Measurements from ENCODE around the gene CYP2W1.
A peak's percentile ranks its signal among the peaks of the same experiment; 100 is the strongest.

CYP2W1 gene

DNA sequence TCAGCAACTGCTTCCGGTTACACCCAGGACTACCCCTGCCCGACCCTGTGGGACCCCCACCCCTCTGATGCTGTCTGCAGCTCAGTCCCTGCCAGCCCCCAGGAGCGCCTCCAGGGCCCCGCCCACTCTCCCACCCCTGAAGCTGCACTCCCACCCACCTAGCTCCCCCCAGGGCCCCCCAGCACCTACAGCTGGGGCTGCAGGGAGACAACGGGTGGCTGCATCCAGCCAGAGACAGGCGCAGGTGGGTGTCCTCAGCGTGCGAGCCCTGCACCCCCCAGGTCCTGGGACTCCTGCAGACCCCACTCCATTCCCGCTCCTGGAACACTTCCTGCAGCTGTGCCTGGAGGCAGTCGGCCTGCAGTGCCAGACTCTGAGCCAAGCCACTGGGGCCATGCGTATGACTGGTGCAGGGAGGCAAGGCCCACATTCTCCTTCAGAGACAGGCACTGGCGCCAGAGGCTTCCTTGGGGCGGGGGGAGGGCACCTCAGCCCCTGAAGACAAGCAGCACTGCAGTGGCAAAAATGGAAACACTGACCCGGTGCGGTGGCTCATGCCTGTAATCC lies 6.1 kb downstream of the CYP2W1 start:
- Mint-ChIP-seq H3K36me3 (no peaks in the 10 kb centered on the region), H3K27ac (no peak overlapping the region), H3K27me3 (peaks cover 12% of the 10 kb centered on the region), H3K4me3 (no peak overlapping the region), H3K4me1 (peaks cover 5% of the 10 kb centered on the region), H3K9me3 (no peaks in the 10 kb centered on the region)
- no peak for DNase-seq (ENCODE audit: low spot score in 2 of 2)
- ATAC-seq (ENCODE audit: low read depth): no peak

DNA sequence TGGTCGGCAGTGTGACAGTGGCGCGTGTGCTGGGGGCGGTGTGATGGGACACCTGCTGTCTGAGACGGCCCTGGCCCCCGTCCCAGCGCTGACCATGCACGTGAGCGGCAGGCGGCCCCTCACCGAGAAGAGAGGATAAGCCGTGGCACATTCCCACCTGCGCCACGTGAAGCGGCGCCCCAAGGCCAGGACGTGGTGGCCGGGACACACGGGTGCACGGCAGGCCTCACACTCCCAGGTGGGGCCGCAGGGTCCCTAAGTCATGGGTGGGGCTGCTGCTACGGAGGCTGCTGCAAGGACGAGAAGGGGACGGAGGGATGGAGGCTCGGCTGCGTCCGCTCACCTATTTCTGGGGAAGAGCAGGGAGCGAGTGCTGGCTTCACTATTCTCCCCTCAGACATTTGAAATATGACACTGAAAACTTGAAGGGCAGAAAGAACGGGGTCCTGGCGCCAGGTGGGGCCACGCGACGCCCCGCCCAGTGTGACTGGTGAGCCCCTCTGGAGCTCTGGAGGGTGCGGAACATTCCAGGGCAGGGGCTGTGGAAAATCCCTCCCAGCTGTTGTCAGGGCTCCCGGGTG lies 7.5 kb downstream of the CYP2W1 start:
- H3K9me3 Mint-ChIP-seq: no peaks in the 10 kb centered on the region
- DNase-seq (ENCODE audit: low spot score in 2 of 2) (no peak), ATAC-seq (ENCODE audit: low read depth) (no peak)
- no peak overlapping the region for H3K4me3 Mint-ChIP-seq
- no peaks in the 10 kb centered on the region for H3K36me3 Mint-ChIP-seq
- H3K27me3 Mint-ChIP-seq: peaks cover 10% of the 10 kb centered on the region
- no peak overlapping the region for H3K27ac Mint-ChIP-seq
- peaks cover 8% of the 10 kb centered on the region for H3K4me1 Mint-ChIP-seq

DNA sequence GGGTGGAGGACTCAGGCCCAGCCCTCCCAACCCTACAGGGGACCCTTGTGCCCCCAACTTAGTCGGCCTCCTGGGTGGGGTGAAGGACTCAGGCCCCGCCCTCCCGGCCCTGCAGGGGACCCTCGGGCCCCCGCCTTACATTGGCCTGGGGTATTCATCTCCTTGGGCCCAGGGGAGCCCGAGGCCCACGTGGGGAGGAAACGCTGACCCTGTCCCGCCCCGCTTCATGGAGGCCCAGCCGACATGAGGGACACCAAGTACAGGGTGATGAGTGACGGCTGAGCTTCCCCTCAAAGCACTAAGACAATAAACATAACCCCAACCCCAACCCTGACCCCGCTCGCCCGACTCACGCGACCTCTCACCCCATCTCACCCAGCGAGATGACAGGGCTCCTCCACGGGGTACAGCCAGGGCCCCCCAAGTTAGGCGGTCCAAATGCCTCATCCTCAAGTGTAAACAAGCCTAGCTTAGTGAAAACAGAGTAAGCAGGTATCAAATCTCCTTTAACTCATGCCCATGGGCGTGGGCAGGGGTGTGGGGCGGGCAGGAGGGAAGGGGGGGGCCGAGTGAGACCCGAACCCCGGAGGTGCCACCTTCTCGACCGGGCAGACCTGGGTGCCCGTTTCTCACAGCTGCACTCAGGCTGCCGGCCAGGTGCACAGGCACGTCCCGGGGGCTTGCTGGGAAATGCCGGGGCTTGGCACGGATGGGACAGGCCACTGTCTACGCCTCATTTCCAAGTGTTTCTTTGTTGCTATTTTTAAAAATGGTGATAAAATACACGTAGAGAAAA lies 8.2 kb downstream of the CYP2W1 start:
- H3K36me3 Mint-ChIP-seq: no peaks in the 10 kb centered on the region
- ATAC-seq (ENCODE audit: low read depth) (no peak), DNase-seq (ENCODE audit: low spot score in 2 of 2) (no peak)
- H3K27ac Mint-ChIP-seq: no peak overlapping the region
- no peak overlapping the region for H3K4me3 Mint-ChIP-seq
- H3K9me3 Mint-ChIP-seq: no peaks in the 10 kb centered on the region
- peaks cover 7% of the 10 kb centered on the region for H3K27me3 Mint-ChIP-seq
- peaks cover 8% of the 10 kb centered on the region for H3K4me1 Mint-ChIP-seq

DNA sequence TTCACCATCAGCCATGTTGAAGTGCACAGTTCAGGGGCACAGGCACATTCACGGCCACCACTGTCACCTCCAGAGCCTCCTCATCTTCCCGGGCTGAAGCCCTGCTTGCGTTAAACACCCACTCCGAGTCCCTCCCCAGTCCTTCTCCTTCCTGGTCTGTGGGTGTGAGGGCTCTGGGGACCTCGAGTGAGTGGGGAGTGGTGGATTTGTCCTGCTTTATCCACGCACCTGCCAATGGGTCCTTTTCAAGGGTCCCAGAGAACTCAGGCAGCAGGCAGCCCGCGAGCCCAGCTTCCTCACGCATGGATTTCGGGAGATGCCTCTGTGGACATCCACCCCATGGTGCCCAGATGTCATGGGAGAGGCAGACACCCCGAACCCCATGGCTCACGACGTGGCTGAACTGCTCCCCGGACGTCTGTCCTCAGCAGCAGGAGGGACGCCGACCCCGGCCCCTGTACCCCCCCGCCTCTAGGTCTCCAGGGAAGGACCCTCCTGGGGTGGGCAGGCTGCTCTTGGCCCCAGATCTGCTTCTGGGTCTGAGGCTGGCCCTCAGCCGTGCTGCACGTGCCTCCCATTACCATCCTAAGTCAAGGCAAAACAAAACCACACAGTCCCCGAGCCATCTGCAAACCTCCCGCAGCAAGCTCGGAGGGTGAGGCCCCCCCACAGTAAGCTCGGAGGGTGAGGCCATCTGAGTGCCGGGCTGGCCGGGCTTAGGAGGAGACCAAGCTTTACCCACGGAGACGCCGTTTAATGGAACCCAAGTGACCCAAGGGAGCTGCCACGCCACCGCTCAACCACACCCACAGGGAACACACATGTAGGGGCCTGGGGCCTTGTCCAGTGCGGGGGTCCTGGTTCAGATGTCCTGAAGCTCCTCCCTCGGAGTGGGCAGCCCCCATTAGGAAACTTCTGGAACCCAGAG lies 9.0 kb downstream of the CYP2W1 start:
- Mint-ChIP-seq H3K27me3 (peaks cover 4% of the 10 kb centered on the region), H3K4me3 (no peak overlapping the region), H3K36me3 (no peaks in the 10 kb centered on the region), H3K27ac (no peak overlapping the region), H3K9me3 (no peaks in the 10 kb centered on the region), H3K4me1 (peaks cover 8% of the 10 kb centered on the region)
- DNase-seq (ENCODE audit: low spot score in 2 of 2) (no peak), ATAC-seq (ENCODE audit: low read depth) (no peak)

DNA sequence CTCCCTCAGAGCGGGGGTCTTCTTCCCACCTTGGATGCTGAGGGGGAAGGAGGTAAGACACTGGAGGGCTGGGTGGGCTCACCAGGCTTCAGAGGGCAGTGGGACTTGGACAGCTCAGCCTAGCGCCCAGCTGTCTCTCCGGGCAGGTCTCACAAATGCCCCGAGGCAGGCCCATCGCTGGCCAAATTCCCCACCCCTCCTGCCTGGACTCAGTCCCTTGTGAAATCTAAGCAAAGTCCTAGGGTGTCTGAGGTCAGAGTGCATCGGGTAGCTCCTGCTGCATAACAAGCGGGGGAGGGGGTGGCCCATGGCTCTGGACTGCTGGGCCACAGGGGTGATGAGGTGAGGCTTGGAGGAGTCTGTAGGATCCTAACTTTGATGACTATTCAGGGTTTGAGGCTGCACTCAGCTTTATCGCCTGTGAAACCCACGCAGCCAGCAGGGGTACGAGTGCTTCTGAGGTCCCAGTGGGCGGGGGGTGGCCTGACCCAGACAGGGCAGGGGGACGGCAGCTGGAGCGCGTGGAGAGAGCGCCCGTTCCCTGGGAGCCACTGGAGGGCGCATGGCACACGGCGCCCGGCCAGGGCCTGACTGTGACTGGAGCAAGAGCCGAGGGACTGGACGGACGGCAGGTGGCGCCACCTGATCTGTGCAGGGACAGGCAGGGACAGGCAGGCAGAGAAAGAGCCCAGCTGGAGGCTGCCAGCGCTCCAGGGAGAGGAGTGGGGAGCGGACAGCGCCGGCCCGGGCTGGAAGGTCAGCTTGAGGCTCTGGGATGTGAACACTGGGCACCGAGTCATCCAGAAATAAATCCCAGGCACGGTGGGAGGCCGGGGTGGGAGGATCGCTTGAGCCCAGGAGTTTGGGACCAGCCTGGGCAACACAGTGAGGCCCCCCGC lies 10.0 kb downstream of the CYP2W1 start:
- Mint-ChIP-seq H3K4me1 (peaks cover 8% of the 10 kb centered on the region), H3K4me3 (no peak overlapping the region), H3K36me3 (peaks cover 3% of the 10 kb centered on the region), H3K27me3 (peaks cover 4% of the 10 kb centered on the region), H3K27ac (peak overlapping the region; percentile 62), H3K9me3 (no peaks in the 10 kb centered on the region)
- DNase-seq (ENCODE audit: low spot score in 2 of 2) (peak; percentile 91 to 94), ATAC-seq (ENCODE audit: low read depth) (peak; percentile 96)

DNA sequence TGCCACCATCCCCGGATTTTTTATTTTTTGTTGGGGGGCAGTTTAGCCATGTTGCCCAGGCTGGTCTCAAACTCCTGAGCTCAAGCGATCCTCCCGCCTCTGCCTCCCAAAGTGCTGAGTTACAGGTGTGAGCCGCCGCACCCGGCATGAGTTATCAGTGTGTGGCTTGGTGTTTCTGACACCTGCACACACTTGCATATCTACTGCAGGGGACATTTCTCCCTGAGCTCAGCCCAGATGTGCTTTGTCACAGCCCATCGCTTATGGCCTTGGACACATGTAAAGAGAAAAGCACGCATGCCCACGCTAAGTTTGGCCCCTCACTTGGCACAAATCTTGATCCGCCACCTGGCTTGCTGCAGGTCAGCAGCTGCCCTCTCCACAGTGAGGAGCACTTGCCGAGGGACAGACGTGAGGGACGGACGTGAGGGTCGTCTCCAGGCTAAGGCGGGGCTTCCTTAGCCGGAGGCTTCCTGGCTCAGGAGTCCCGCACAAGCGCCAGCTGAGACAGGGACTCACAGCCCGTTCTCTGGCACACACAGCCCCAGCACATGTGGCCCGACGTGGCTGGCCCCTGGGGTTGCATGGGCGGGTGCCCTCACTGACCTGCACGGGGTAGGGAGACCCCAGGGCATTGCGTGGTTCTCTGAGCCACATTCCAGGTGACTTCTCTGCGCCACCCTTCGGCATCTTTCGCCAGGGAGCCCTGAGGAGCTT lies 11.8 kb downstream of the CYP2W1 start:
- DNase-seq (ENCODE audit: low spot score in 2 of 2): no peak
- ATAC-seq (ENCODE audit: low read depth): no peak
- Mint-ChIP-seq H3K9me3 (no peaks in the 10 kb centered on the region), H3K4me3 (no peak overlapping the region), H3K27me3 (peaks cover 1% of the 10 kb centered on the region), H3K36me3 (peaks cover 6% of the 10 kb centered on the region), H3K4me1 (peaks cover 8% of the 10 kb centered on the region), H3K27ac (no peak overlapping the region)

DNA sequence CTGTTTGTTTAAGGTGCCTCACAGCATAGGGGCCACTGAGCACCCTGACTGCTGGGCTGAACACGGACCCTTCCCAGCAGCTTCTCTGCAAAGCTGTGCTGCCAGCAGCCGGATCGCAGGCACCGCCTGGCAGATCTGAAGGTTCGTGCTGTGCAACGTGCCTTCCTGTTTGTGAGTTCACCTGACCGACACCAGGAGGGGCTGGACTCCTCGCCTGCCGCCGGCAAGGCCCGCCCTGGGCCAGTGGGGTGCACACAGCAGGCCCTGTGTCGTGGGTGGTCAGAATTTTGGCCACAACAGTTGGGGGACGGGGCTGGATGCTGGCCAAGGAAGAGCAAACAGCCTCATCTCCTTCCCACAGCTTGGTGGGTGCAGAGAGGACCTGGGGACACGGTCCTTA lies 12.6 kb downstream of the CYP2W1 start:
- H3K27me3 Mint-ChIP-seq: peaks cover 1% of the 10 kb centered on the region
- peaks cover 12% of the 10 kb centered on the region for H3K36me3 Mint-ChIP-seq
- DNase-seq (ENCODE audit: low spot score in 2 of 2) (no peak), ATAC-seq (ENCODE audit: low read depth) (no peak)
- H3K4me1 Mint-ChIP-seq: peaks cover 14% of the 10 kb centered on the region
- no peak overlapping the region for H3K4me3 Mint-ChIP-seq
- no peak overlapping the region for H3K27ac Mint-ChIP-seq
- no peaks in the 10 kb centered on the region for H3K9me3 Mint-ChIP-seq

- Mint-ChIP-seq H3K27me3 (peaks cover 1% of the 10 kb centered on the region), H3K9me3 (no peaks in the 10 kb centered on the region), H3K4me3 (no peak overlapping the region), H3K27ac (no peak overlapping the region), H3K36me3 (peaks cover 18% of the 10 kb centered on the region), H3K4me1 (peaks cover 21% of the 10 kb centered on the region)
- ATAC-seq (ENCODE audit: low read depth): no peak
- DNase-seq (ENCODE audit: low spot score in 2 of 2): no peak
These were observed 13.3 kb downstream of the CYP2W1 start for GRCh38 chr7:996079-996872.

DNA sequence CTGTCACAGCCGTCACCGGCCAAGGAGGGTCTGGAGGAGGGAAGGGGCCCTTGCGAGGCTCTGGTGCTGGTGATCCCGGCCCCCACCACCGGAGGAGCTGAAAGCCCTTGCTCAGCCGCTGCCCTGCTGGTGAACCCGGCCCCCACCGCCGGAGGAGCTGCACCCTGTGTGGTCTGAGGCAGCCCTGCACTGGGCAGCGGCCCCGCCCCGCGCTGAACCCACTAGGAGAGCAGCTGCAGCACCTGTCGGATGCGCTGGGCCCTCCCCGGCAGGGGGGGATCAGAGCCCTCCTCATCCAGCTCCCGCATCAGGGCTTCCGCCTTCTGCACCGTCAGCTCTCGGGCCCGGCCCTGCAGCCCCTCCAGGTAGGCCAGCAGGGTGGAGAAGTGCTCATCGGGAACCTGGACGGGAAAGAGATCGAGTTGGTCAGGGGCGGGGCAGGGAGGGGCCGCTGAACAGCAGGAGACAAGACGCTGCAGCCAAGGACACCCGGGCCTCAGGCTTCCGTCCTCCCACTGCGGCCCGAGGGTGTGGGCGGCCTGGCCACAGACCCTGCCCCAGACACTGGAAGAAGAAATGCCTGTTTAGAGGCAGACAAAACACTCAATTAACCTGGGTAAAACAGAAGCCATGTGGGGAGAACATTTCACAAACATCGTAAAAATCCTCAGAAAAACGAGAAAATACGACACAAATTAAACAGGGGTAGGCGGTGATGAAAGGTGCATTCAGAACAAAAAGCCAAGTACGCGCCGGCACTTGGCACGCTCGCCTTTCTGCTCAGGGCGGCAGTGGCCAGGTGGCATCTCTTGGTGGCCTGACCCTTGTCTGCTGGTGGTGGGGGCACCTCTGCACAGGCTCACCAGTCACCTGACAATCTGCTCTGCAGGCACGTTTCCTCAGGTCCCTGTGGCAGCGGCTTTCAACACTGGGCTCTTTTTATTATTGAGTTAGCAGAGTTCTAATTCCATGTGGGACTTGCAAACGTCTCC lies 14.7 kb downstream of the CYP2W1 start:
- peaks cover 21% of the 10 kb centered on the region for H3K4me1 Mint-ChIP-seq
- H3K4me3 Mint-ChIP-seq: no peak overlapping the region
- DNase-seq (ENCODE audit: low spot score in 2 of 2) (no peak), ATAC-seq (ENCODE audit: low read depth) (no peak)
- peaks cover 1% of the 10 kb centered on the region for H3K27me3 Mint-ChIP-seq
- no peaks in the 10 kb centered on the region for H3K9me3 Mint-ChIP-seq
- H3K36me3 Mint-ChIP-seq: peaks cover 19% of the 10 kb centered on the region
- no peak overlapping the region for H3K27ac Mint-ChIP-seq

- peaks cover 19% of the 10 kb centered on the region for H3K36me3 Mint-ChIP-seq
- H3K4me3 Mint-ChIP-seq: no peak overlapping the region
- peaks cover 19% of the 10 kb centered on the region for H3K4me1 Mint-ChIP-seq
- H3K9me3 Mint-ChIP-seq: no peaks in the 10 kb centered on the region
- ATAC-seq (ENCODE audit: low read depth): no peak
- no peak for DNase-seq (ENCODE audit: low spot score in 2 of 2)
- H3K27me3 Mint-ChIP-seq: peaks cover 1% of the 10 kb centered on the region
- peak overlapping the region; percentile 91 for H3K27ac Mint-ChIP-seq
These were observed 16.3 kb downstream of the CYP2W1 start for GRCh38 chr7:999149-999879.
